Fibroblast of skin of left biceps (primary cell): ENCODE results near the gene IFNA10.
"Not testable (repeated sequence)": the region's sequence is repeated elsewhere in the genome, so short reads cannot be mapped to it uniquely, and the experiment has no call there.

ENCODE experiments used
- DNase-seq, 2 experiments: peaks; one replicate each; pipeline ENCODE4 v3.0.0-alpha.2; 2013; ENCODE audit warnings: low read depth in 2 of 2

The IFNA10 gene

DNA sequence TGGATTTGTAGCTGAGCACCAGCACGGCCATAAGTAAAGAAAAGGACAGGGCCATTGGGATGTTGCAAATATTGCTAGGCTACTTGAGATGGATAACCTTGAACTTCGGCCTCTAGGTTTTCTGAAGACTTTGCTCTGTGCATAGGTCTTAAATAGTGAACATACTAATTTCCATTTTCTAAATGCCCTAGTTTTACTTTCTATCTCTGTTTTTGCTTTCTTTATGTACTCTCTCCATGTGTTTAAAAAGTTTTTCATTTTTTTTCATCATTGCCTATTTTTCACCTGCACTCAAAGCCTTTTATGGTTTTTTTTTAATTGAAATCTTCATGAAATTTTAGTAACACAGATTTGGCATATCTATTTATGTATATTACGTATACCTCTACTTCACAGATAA lies at the start of gene IFNA10:
IFNA10 (minus strand) TSS at position 101 of the 400 bp plus-strand sequence; CDS start at position 55, 46 bp downstream.
- not testable (repeated sequence) for DNase-seq

DNA sequence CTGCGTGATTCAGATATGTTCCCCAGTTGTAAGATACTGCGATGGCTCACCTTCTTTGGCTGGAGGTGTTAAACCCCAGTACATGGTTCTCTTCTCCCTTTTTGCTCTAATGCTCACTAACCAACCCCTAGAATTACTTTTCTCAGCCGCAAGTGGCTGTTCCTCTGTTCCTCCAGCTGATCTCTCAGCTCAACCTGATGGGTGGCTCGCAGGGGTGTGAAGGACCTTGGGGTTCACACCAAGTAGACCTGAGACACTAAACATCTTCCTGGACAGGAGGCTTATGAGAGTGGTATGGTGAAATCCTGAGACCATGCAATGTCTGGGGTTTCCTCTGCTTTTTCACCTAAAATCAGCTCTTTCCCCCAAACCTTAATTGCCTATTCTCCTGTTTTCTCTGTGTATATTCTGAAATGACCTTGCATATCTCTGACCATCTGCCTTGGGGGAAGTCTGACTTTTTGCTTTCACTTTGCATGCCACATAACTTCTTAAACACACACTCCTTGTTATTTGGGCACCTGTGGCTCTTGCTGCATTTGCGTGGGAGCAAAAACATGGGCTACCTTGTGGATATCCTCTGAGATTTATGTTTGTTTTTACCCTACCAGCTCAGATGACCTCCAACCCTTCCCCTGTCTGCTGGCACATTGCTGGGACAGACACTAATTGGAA lies 48.7 kb upstream of the IFNA10 start:
- no peak for DNase-seq

DNA sequence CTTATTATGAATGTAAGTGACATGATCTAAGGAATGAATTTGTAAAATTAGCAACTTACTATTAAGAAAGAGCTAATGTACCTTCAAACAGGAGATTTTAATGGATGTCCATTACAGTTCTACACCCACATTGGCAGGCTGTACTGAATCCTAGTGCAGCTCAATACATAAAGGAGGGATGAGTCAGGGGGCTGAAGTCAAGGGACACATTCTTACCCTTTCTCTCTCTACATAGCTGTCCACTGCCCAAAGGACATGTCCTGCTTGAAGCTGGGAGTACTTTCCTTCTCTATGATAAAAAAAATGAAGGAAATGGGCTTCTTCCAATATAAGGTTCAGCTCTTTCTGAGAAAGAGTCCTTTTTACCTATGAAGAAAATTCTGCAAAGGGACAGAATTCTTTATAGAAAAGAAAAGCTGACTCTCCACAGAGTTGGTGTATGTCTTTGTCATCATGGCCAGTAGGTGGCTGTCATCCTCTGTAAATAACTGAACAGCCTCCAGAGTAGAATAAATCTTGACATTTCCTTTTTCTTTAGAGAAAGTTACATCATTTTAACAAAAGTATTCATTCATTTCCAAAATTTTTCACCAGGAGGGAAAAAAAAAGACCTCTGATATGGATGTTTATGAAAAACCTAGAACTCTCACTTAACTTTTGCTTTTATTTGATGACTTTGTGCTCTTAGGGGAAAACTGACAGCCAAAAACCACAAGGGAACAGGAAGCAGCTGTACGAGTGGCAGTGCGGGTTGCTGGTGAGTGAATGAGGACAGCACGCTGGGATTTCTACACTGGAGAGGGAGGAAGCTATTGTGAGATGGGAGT lies 46.0 kb upstream of the IFNA10 start:
- DNase-seq: no peak

DNA sequence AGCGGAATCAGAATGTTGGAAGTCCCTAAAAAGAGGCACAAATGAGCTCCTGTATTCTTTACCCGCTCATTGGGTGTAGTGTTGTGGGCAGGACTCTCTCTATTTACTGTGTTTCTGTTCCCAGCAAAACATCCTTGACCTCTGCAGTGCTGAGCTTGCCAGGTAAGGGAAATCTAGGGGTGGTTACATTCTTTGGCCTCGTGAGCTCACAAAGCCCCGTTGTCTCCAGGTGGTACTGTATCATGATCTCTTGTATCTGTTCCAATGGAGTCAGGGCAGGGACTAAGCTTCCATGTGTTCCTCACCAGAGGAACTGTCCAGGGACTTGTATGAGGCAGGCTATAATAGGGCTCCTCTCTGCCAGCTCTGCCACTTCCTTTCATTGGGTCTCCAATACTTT lies 44.7 kb upstream of the IFNA10 start:
- no peak for DNase-seq

DNA sequence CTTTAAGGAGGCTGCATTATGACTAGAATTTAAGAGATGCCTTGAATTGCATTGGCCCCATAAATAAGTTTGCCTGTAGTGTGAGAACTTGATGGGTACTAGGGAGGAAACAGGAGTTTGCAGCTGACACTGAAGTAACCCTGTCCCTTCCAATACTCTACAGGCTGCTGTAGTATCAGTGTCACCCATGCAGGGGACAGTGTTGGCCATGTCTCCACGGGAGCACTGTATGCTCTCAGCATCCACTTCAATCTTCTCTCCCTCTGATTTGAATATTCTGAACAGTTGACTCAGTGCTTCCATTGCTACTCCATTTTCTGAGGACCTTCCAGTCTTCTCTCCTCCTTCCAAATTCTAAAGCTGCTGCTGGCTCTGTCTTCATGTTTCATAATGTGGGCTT lies 44.2 kb upstream of the IFNA10 start:
- DNase-seq: no peak

DNA sequence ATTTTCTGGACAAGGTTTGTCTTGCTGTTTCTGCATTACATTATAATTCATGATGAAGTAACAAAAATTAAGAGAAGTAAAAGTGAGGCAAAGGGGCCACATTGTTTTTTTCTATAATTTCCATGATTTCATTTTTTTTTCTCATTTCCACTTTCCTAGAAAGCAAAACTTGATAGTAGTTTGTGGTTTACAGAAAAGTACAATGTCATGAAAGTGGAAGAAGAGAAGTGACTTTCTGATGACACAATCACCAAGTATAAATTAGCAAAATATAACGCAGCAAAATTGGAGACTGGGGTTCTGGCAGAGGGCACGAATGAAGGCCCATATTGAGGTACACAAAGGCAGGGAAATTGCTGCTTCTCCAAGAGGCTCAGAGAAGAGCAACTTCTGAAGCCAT lies 37.9 kb upstream of the IFNA10 start:
- no peak for DNase-seq

DNA sequence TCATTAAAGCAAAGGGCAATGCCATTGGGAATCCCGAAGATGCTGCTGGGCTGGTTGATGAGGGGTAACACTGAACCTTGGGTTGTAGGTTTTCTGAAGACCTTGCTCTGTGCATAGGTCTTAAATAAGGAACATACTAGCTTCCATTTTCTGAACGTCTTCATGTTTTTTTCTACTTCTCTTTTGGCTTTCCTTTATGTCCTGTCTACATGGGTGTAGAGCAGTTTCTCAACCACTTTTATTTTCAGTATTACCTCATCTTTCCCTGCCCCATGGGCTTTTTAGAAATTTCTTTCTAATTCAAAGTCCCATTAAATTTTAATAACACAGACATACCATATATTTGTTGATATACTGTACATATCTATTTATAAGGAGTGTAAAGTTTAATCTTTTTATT lies 33.0 kb upstream of the IFNA10 start, which contains the start of gene IFNA14:
IFNA14 (minus strand) TSS at position 95 of the 400 bp plus-strand sequence; CDS start at position 25, 70 bp downstream.
- no peak for DNase-seq

DNA sequence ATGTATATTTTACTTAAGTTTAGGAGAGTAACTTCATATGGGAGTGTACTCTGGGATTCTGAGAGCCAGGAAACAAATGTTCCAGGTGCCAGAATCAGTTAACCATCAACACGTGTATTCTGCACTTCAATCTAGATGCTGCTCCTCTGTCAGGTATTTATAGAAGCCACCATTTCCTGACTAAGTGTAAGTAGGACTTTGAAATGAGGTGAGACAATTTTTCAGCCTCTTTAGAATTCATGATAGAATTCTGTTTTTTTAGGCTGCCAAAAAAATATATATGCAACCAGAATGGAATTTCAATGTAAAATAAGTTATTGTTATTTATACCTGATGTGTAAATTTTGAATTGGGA lies 29.4 kb upstream of the IFNA10 start:
- DNase-seq: not testable (repeated sequence)

DNA sequence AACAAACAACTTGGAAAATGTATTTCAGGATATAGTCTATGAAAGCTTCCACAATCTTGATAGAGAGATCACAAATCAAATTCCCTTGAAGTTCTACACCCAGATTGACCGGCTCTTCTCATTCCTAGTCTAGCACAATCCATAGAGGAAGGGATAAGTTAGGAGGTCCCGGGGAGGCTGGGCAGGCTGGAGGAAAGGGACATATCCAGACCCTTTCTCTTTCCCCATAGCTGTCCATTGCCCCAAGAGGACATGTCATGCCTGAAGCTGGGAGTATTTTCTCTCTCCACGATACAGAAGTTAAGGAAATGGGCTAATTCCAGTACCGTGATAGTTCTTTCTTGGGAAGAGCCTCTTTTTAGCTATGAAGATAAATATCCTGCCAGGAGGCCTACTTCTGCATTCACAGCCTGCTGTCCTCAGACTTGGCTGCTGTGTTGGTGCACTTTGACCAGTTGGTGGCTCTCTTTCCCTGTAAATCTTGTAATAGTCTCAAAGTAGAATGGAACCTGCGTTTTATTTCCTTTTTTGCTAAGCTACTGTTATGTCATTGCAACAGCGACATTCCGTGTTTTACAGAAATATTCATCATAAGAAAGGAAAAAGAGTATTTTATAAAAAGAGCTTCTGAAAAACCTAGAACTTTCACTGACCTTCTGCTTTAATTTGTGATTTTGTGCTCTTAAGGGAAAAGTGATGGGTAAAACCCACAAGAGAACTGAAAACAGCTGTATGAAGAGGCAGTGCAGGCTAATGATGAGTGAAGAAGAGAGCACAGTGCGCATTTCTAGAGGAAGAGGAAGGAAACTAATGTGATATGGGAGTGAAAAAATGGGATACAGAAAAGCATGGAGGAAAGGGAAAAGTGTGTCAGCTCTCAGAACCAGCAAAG lies 28.8 kb upstream of the IFNA10 start:
- DNase-seq: not testable (repeated sequence)

DNA sequence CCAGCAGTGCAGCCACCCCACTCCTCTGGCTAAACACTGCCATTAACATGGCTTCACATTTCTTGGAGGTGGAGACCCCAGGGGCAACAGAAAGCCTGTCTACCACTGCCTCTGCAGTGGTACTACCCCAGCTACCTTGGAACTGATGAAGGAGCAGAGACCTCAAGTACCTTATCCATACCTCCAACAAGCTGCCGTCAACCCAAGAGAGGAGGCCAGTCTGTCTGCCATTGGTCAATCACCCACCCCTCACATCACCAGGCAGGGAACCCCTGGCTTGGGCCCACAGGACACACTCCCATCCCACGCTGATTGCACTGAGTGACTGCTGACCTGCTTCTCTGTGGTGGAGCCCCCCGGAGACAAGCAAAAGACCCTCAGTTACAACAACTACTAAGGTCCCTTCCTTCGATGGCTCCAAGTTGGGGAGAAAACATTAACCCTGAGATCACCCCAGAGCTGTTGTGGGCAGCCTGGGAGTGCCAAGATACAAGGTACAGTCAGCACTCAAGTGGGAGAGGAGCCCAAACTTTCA lies 27.3 kb upstream of the IFNA10 start:
- DNase-seq: no peak

DNA sequence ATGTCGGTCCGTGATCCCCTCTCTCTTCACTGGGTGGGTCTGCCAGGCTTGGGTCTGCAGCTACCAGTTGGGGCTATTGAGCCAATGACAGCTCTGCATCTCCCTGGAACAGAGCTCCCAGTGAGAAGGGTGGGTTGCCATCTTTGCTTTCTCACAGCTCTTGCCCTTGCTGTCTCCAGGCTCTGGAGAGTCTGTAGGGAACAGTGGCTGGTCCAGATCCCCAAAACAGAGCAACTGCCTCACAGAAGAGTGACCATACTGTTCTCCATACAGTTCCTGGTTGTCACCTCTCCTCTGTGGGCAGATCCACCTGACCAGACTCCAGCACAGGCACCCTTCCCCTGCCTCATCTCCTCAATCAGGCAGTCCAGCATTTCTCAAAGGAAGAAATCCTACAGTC lies 26.3 kb upstream of the IFNA10 start:
- no peak for DNase-seq

DNA sequence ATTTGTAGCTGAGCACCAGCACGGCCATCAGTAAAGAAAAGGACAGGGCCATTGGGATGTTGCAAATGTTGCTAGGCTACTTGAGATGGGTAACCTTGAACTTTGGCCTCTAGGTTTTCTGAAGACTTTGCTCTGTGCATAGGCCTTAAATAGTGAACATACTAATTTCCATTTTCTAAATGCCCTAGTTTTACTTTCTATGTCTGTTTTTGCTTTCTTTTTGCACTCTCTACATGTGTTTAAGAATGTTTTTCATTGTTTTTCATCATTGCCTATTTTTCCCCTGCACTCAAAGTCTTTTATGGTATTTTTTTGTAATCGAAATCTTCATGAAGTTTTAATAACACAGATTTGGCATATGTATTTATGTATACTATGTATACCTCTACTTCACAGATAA lies 21.2 kb upstream of the IFNA10 start, which contains the start of gene IFNA17:
IFNA17 (minus strand) TSS at position 101 of the 400 bp plus-strand sequence; CDS start at position 52, 49 bp downstream.
- DNase-seq: no peak

DNA sequence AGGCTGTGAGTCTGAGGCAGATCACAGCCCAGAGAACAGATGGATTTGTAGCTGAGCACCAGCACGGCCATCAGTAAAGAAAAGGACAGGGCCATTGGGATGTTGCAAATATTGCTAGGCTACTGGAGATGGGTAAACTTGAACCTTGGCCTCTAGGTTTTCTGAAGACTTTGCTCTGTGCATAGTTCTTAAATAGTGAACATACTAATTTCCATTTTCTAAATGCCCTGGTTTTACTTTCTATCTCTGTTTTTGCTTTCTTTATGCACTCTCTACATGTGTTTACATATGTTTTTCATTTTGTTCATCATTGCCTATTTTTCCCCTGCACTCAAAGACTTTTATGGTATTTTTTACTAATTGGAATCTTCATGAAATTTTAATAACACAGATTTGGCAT lies 10.3 kb upstream of the IFNA10 start, which contains the start of gene IFNA16:
IFNA16 (minus strand) TSS at position 101 of the 400 bp plus-strand sequence; CDS start at position 95, 6 bp downstream.
- not testable (repeated sequence) for DNase-seq

DNA sequence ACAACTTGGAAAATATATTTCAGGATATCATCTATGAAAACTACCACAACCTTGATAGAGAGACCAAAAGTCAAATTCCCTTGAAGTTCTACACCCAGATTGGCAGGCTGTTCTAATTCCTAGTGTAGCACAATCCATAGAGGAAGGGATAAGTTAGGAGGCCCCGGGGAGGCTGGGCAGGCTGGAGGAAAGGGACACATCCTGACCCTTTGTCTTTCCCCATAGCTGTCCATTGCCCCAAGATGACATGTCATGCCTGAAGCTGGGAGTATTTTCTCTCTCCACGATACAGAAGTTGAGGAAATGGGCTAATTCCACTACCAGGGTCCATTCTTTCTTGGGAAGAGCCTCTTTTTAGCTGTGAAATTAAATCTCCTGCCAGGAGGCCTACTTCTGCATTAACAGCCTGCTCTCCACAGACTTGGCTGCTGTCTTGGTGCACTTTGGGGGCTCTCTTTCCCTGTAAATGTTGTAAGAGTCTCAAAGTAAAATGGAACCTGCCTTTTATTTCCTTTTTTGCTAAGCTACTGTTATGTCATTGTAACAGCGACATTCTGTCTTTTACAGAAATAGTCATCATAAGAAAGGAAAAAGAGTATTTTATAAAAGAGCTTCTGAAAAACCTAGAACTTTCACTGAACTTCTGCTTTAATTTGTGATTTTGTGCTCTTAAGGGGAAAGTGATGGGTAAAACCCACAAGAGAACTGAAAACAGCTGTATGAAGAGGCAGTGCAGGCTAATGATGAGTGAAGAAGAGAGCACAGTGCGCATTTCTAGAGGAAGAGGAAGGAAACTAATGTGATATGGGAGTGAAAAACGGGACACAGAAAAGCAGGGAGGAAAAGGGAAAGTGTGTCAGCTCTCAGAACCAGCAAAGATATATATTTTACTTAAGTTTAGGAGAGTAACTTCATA lies 6.7 kb upstream of the IFNA10 start:
- DNase-seq: not testable (repeated sequence)

DNA sequence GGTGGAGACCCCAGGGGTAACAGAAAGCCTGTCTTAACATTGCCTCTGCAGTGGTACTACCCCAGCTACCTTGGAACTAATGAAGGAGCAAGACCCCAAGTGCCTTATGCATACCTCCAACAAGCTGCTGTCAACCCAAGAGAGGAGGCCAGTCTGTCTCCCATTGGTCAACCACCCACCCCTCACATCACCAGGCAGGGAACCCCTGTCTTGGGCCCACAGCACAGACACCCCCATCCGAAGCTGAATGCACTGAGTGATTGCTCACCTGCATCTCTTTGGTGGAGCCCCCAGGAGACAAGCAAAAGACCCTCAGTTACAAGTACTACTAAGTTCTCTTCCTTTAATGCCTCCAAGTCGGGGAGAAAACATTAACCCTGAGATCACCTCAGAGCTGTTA lies 5.2 kb upstream of the IFNA10 start:
- DNase-seq: not testable (repeated sequence)

DNA sequence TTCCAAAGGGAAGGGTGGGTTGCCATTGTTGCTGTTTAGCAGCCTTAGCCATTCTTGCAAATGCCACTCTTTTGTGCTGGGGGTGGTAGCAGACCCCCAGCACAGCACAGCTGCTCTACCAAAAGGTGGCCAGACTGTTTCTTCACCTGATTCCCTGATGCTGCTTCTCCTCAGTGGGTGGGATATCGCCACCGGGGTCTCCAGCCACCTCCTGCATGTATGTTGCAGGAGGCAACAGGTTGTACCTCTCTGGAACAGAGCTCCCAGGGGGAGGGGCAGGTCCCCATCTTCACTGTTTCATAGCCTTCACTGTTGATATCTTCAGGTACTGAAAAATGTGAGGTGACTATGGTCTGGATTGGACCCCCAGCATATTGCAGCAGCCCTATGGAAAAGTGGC lies 3.8 kb upstream of the IFNA10 start:
- not testable (repeated sequence) for DNase-seq

DNA sequence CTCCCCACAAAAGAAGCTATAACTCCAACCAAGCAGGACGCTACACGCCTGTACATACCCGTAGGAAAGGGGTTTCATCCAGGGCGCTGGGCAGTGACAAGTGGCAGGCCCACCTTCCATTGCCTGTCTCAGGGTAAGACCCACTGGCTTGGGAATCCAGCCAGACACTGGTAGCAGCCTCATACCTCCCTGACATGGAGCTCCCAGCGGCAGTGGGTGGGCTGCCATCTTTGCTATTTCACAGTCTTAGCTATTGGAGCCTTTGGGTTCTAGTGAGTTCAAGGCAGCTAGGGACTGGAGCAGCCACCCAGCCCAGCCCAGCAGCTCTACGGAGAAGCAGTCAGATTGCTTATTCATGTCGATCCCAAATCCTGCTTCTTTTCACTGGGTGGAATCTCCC lies 3.4 kb upstream of the IFNA10 start:
- no peak for DNase-seq

DNA sequence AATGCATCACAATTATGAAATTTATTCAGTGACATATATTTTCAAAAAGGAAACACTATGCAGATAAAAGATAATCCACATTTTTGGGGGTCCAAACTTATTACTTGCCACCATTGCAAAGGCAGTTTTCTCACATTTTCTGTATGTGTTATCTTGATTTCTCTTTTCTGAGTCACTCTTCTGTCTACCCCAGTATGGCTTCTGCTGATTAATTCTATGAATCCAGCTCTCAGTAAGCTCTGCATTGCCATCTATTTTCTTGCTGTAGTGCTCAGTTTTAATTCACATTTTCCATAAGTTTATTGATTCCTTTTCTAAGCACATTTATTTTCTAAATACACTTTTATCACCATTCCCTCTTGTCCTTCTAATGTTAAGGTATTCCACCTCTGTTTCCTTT lies 1.7 kb downstream of the IFNA10 start:
- DNase-seq: no peak

DNA sequence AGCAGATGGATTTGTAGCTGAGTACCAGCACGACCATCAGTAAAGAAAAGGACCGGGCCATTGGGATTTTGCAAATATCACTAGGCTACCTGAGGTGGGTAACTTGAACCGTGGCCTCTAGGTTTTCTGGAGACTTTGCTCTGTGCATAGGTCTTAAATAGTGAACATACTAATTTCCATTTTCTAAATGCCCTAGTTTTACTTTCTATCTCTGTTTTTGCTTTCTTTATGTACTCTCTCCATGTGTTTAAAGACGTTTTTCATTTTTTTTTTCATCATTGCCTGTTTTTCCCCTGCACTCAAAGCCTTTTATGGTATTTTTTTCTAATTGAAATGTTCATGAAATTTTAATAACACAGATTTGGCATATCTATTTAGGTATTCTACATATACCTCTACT lies 4.8 kb downstream of the IFNA10 start, which contains the start of gene IFNA7:
IFNA7 (minus strand) TSS at position 101 of the 400 bp plus-strand sequence; CDS start at position 61, 40 bp downstream.
- not testable (repeated sequence) for DNase-seq
